Hematopoietic multipotent progenitor cell treated with erythropoietin and hydrocortisone succinate and interleukin-3 and kit ligand, for 4 days (in vitro differentiated cells): ENCODE measurements around the gene UCP3.

Source experiments
- DNase-seq: peaks from one replicate; pipeline ENCODE4 v3.0.0-alpha.2; 2015

UCP3 gene

GRCh38 chr11:73976451-73977151, 32.3 kb downstream of the UCP3 start:
- DNase-seq: no peak

- DNase-seq: no peak
Observed at GRCh38 chr11:73975479-73975757, 33.5 kb downstream of the UCP3 start.

- DNase-seq: no peak
Observed at GRCh38 chr11:73974604-73975478, 34.0 kb downstream of the UCP3 start.

- peak; percentile 40 for DNase-seq
Observed at GRCh38 chr11:73972620-73973449, 36.0 kb downstream of the UCP3 start.

DNA sequence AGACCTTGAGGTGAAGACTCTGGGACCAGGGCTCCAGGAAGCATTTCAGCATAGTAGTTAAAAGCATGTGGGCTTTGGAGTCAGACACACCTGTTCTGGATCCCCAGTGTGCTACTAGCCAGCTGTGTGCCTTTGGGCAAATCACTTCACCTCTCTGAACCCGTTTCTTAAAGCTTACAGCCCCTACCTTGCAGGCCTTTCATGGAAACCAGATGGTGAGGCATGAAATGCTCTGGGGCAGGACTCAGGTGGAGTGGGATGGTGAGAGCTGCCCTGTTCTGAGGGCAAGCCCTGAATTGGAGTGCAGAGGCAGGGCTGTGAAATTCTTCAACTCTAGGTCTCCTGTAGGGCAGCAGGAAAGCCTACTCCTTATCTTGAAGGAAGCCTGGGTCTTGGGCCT, 36.7 kb downstream of the UCP3 start:
- peak; percentile 35 for DNase-seq

DNA sequence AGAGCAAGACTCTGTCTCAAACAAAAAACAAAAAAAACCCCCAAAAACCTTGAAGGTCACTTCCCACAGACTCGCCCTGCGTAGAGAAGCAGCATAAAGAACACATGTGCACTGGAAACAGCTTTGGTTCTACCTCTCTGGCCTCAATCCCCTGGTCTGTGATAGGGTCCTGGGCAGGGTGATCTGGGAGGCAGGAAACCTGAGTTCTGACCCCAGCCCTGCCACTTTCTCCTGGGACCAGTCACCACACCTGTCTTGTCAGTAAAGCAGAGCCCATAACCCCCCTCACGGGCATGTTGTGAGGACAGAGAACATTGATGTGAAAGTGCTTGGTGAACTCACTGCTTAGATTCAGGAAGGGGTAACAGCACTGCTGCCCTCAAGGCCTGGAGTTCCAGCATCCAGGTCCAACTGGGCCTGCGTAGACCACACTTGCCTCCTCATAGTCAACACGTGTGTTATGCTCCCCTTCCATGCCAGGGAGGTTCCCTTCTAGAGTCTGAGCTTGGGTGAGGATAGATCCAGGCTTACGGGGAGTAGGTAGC, 37.6 kb downstream of the UCP3 start:
- DNase-seq: peak; percentile 54

- DNase-seq: peak; percentile 92
Observed at GRCh38 chr11:73969991-73970800, 38.7 kb downstream of the UCP3 start.

DNA sequence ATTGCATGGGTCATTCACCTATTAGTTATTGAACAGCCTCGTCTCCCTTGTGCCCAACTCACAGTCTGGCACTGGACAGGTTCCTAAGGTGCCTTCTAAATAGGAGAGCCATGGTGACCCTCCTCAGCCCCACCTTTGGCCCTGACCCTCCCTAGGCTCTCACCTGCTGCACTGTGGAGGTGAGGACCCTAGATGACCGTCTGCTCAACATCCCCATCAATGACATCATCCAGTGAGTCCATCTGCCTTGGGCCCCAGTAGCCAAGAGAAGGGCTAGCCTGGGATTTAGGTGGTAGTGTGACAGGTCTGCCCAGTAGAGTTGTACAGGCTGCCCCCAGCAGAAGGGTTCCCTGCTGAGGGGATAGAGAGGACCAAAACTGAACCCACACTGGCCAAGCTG, 39.8 kb downstream of the UCP3 start:
- no peak for DNase-seq

DNA sequence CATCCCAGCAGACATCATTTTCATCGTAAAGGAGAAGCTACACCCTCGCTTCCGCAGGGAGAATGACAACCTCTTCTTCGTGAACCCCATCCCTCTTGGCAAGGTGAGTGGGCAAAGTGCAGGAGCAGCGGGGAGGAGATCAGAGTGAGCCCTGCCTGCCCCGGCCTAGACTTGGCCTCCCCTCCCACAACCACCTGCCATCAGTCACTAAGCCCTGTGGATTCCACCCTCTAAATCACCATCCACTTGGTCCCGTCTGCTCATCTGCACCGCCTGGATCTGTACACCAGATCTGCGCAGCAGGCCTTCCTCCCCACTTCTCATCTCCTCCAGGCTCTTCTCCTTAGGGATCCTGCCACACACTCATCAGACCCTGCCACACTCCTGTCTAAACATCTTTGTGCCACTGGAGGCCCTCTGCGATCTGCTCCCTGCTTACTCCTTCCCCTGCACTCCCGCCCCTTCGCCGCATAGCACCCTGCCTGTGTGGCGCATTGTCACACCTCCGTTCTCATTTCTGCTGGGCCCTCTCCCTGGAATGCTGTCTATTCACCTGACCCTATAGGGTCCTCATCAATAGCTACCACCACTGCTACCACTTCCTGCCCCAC, 40.4 kb downstream of the UCP3 start:
- DNase-seq: no peak

DNA sequence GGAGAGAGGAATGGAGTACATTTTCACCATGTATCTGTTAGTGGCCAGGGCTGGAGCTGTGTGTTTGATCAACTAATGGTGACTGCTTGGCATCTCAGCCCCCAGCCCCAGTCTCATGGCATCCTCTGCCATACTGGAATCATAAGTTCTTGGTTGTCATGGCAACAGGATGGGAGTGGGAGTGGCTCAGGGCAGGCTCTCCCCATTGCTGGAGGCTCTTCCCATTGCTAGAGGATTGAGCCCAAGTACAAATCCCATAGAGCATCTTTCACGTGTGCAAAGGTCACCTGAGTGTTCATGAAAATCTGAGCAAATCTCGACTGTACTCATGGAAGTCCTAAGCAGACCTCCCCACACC, 43.1 kb downstream of the UCP3 start:
- DNase-seq: no peak

DNA sequence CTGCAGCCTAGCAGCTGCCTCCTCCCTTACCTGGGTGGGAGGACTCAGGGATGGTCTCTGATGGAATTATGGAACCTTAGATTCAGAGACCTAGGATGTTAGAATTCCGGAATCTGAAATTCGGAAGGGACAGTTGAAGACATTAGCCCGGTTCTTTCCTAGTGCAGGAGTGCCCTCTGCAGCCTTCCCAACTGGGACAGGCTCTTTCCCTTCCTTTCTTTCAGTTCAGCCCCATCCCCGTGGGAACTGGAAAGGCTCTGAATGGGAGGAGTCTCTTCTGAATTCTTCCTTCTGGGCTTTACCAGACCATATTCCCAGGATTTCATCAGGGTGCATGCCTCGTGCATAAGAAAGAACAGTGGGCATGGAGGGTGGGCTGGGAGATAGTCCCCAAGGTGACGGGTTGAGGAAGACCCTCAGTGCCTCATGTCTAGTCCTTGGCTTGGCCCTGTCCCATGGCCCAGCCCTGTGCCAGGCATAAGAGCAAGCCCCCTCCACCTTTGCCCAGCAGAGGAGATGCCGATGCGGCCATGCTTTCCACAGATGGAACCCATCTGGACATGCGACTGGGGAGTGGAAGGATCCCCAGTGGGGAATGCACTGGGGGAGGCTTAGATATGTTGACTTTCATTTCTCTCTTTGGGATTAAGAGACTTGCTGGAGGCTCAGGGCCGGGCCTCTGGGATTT, 43.7 kb downstream of the UCP3 start:
- DNase-seq: no peak

- DNase-seq: no peak
Observed at GRCh38 chr11:73963861-73964260, 45.0 kb downstream of the UCP3 start.

- DNase-seq: no peak
Observed at GRCh38 chr11:73962101-73962705, 46.7 kb downstream of the UCP3 start.

- DNase-seq: no peak
Observed at GRCh38 chr11:73961321-73961720, 47.6 kb downstream of the UCP3 start.

- DNase-seq: no peak
Observed at GRCh38 chr11:73958521-73959141, 50.3 kb downstream of the UCP3 start.

- DNase-seq: no peak
Observed at GRCh38 chr11:73957654-73958361, 51.1 kb downstream of the UCP3 start.

GRCh38 chr11:73956876-73957653, 51.8 kb downstream of the UCP3 start:
- DNase-seq: no peak

DNA sequence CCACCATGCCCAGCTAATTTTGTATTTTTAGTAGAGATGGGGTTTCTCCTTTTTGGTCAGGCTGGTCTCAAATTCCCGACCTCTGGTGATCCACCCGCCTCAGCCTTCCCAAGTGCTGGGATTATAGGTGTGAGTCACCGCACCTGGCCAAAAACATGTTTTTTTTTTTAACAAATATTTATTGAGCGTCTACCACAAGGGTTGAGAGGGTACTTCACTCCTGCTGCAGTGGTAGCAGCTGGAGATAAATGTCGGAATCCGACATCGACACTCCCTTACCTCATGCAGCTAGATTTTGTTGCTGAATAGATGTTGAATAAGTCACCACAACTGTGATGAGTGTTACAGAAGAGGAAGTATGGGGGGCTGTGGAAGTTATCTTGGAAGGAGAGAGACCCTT, 57.1 kb downstream of the UCP3 start:
- DNase-seq: no peak
